Naive thymus-derived CD4-positive, alpha-beta T cell (primary cell): Measurements from ENCODE around the gene DOK5. TPM values are rescaled to one million over a fixed set of nuclear protein-coding genes. Genes with fewer than 3 reads are reported as not detected.
"Not testable (repeated sequence)": the region's sequence is repeated elsewhere in the genome, so short reads cannot be mapped to it uniquely, and the experiment has no call there.

ENCODE experiments used
- ATAC-seq: fragments of 150-1000 bp; cut with Tn5 transposase; 2 replicates; pipeline ENCODE4 v1.10.0; 2021; ENCODE audit warnings: mild to moderate bottlenecking, moderate library complexity
- CTCF ChIA-PET: fragments of 350-600 bp; sonication (Branson Sonifier 250); formaldehyde crosslinking; loops from one replicate; lab custom pipeline; 2021; ENCODE audit warnings: antibody characterized with exemption; lab: Charles Lee
- POLR2A ChIA-PET: fragments of 350-600 bp; sonication (Branson Sonifier 250); formaldehyde crosslinking; loops from one replicate; lab custom pipeline; 2021; ENCODE audit warnings: antibody characterized with exemption, inconsistent platforms; lab: Charles Lee
- DNase-seq, 9 donors: peaks; one replicate each; pipeline versions ENCODE4 v3.0.0 to v3.0.0-alpha.2; 2020 to 2022; ENCODE audit warnings: mixed read lengths in 1 of 9
- H3K27ac ChIP-seq: one replicate; pipeline ENCODE4 v1.7.0; 2013; ENCODE audit warnings: mild to moderate bottlenecking, low read depth, low read length, moderate library complexity
- H3K27me3 ChIP-seq, 2 donors: one replicate each; pipeline ENCODE4 v1.7.0; 2013; ENCODE audit warnings: low read length in 2 of 2, mild to moderate bottlenecking in 2 of 2, moderate library complexity in 2 of 2; ENCODE audit not compliant: control insufficient read depth in 2 of 2, insufficient read depth in 2 of 2
- H3K36me3 ChIP-seq, 3 experiments: 1 replicate in 2 of 3; 2 replicates in 1 of 3; pipeline ENCODE4 v1.7.0; 2013; ENCODE audit warnings: low read length in 3 of 3, mild to moderate bottlenecking in 3 of 3, moderate library complexity in 1 of 3; ENCODE audit not compliant: insufficient read depth in 3 of 3, control insufficient read depth in 2 of 3
- H3K4me1 ChIP-seq, 2 donors: one replicate each; pipeline ENCODE4 v1.7.0; 2013; ENCODE audit warnings: low read length in 2 of 2, mild to moderate bottlenecking in 2 of 2, moderate library complexity in 1 of 2; ENCODE audit not compliant: control insufficient read depth in 2 of 2, insufficient read depth in 2 of 2
- H3K4me3 ChIP-seq: 2 replicates; pipeline ENCODE4 v1.7.0; 2013; ENCODE audit warnings: mild to moderate bottlenecking, low read length
- H3K9me3 ChIP-seq, 3 experiments: 1 replicate in 2 of 3; 2 replicates in 1 of 3; pipeline ENCODE4 v1.7.0; 2013; ENCODE audit warnings: low read length in 3 of 3; ENCODE audit not compliant: control insufficient read depth in 2 of 3
- H3K27ac Mint-ChIP-seq, 9 donors: one replicate each; pipeline ENCODE4 v1.8.0; 2020 to 2022; ENCODE audit warnings: mixed read lengths in 9 of 9, mild to moderate bottlenecking in 8 of 9, moderate library complexity in 5 of 9, inconsistent platforms in 2 of 9
- H3K27me3 Mint-ChIP-seq, 5 donors: one replicate each; pipeline ENCODE4 v1.8.0; 2021 to 2022; ENCODE audit warnings: mixed read lengths in 5 of 5, mild to moderate bottlenecking in 1 of 5
- H3K36me3 Mint-ChIP-seq, 5 donors: one replicate each; pipeline ENCODE4 v1.8.0; 2020 to 2022; ENCODE audit warnings: mixed read lengths in 5 of 5, mild to moderate bottlenecking in 3 of 5, inconsistent platforms in 1 of 5
- H3K4me1 Mint-ChIP-seq, 7 donors: one replicate each; pipeline ENCODE4 v1.8.0; 2020 to 2022; ENCODE audit warnings: mixed read lengths in 7 of 7, mild to moderate bottlenecking in 3 of 7, inconsistent platforms in 1 of 7
- H3K4me3 Mint-ChIP-seq, 10 donors: one replicate each; pipeline ENCODE4 v1.8.0; 2020 to 2022; ENCODE audit warnings: mild to moderate bottlenecking in 10 of 10, mixed read lengths in 10 of 10, moderate library complexity in 6 of 10, inconsistent platforms in 2 of 10
- H3K9me3 Mint-ChIP-seq, 11 donors: one replicate each; pipeline ENCODE4 v1.8.0; 2020 to 2022; ENCODE audit warnings: mixed read lengths in 11 of 11, mild to moderate bottlenecking in 4 of 11, inconsistent platforms in 1 of 11, moderate library complexity in 1 of 11
- intact Hi-C, 2 donors: fragments of 100-400 bp; cut with micrococcal nuclease; formaldehyde crosslinking; loops; one replicate each; pipeline ENCODE4 v1.15.1; 2023
- polyA plus RNA-seq, 2 donors: library from polyadenylated mRNA; unstranded; fragments of 300-500 nt; fragmentation: Illumina TruSeq; gene quantifications; one replicate each; pipeline ENCODE4 v1.2.3, GENCODE V29; 2021
- total RNA-seq, 6 experiments: library from RNA in 5 of 6; stranded (reverse) in 5 of 6; gene quantifications; 1 replicate in 5 of 6; 2 replicates in 1 of 6; pipeline ENCODE4 v1.2.3 and lab custom pipeline; 2021 to 2026

Gene DOK5
- total and polyA plus RNA-seq, 7 experiments from 2014 or later = 0.85 TPM; not detected in 6

- no peak for ATAC-seq
- no peak overlapping the region for H3K27ac Mint-ChIP-seq
- peaks cover 0 to 16% (median 2%) of the 10 kb centered on the region in 11 donors for H3K9me3 Mint-ChIP-seq
- H3K27me3 Mint-ChIP-seq = peaks cover 43 to 73% (median 62%) of the 10 kb centered on the region in 5 donors
- H3K27ac ChIP-seq = no peak overlapping the region
- H3K4me3 Mint-ChIP-seq = peak overlapping the region in 2 of 10 donors; percentile 48 to 51
- no peaks in the 10 kb centered on the region for H3K9me3 ChIP-seq
- H3K27me3 ChIP-seq = peaks cover 0 to 4% of the 10 kb centered on the region in 2 donors
- no peaks in the 10 kb centered on the region for H3K4me1 ChIP-seq
- ChIA-PET POLR2A (no interaction called here), CTCF (no interaction called here)
- H3K36me3 ChIP-seq = no peaks in the 10 kb centered on the region
- H3K4me3 ChIP-seq = no peak overlapping the region
- no peak for DNase-seq
- H3K36me3 Mint-ChIP-seq = peaks cover 0 to 11% (median 0%) of the 10 kb centered on the region in 5 donors
- peaks cover 0 to 15% (median 6%) of the 10 kb centered on the region in 7 donors for H3K4me1 Mint-ChIP-seq
- intact Hi-C loops = no loop called here
Observed at GRCh38 chr20:54474866-54475265, 527 bp upstream of the DOK5 start.

- H3K4me3 Mint-ChIP-seq = peak overlapping the region in 2 of 10 donors; percentile 8 to 73
Observed at GRCh38 chr20:54476169-54477009, 996 bp downstream of the DOK5 start.

GRCh38 chr20:54477191-54477955, 2.0 kb downstream of the DOK5 start:
- H3K9me3 Mint-ChIP-seq = peaks cover 0 to 16% (median 0%) of the 10 kb centered on the region in 11 donors
- ChIA-PET POLR2A (no interaction called here), CTCF (no interaction called here)
- Histone ChIP-seq H3K27me3 (peaks cover 0 to 4% of the 10 kb centered on the region in 2 donors), H3K4me1 (no peaks in the 10 kb centered on the region), H3K9me3 (no peaks in the 10 kb centered on the region), H3K4me3 (no peak overlapping the region), H3K36me3 (no peaks in the 10 kb centered on the region), H3K27ac (no peak overlapping the region)
- H3K27ac Mint-ChIP-seq = no peak overlapping the region
- DNase-seq = no peak
- peaks cover 43 to 86% (median 72%) of the 10 kb centered on the region in 5 donors for H3K27me3 Mint-ChIP-seq
- peaks cover 0 to 12% (median 0%) of the 10 kb centered on the region in 5 donors for H3K36me3 Mint-ChIP-seq
- ATAC-seq = no peak
- intact Hi-C loops = no loop called here
- H3K4me1 Mint-ChIP-seq = peaks cover 0 to 17% (median 6%) of the 10 kb centered on the region in 7 donors
- H3K4me3 Mint-ChIP-seq = peak overlapping the region in 1 of 10 donors; percentile 73

More at GRCh38 chr20:54476169-54477009, 996 bp downstream of the DOK5 start:
- Mint-ChIP-seq H3K27ac (no peak overlapping the region), H3K27me3 (peaks cover 43 to 82% (median 68%) of the 10 kb centered on the region in 5 donors), H3K4me1 (peaks cover 0 to 17% (median 6%) of the 10 kb centered on the region in 7 donors), H3K9me3 (peaks cover 0 to 16% (median 2%) of the 10 kb centered on the region in 11 donors), H3K36me3 (peaks cover 0 to 12% (median 0%) of the 10 kb centered on the region in 5 donors)
- ChIA-PET CTCF (no interaction called here), POLR2A (no interaction called here)
- no peak overlapping the region for H3K4me3 ChIP-seq
- intact Hi-C loops = no loop called here
- no peak overlapping the region for H3K27ac ChIP-seq
- DNase-seq (no peak), ATAC-seq (no peak)
- no peaks in the 10 kb centered on the region for H3K9me3 ChIP-seq
- no peaks in the 10 kb centered on the region for H3K4me1 ChIP-seq
- no peaks in the 10 kb centered on the region for H3K36me3 ChIP-seq
- H3K27me3 ChIP-seq = peaks cover 0 to 4% of the 10 kb centered on the region in 2 donors

GRCh38 chr20:54479138-54479906, 3.9 kb downstream of the DOK5 start:
- Histone ChIP-seq H3K9me3 (no peaks in the 10 kb centered on the region), H3K4me3 (no peak overlapping the region), H3K27me3 (peaks cover 0 to 2% of the 10 kb centered on the region in 2 donors), H3K27ac (no peak overlapping the region), H3K36me3 (no peaks in the 10 kb centered on the region), H3K4me1 (no peaks in the 10 kb centered on the region)
- Mint-ChIP-seq H3K27me3 (peaks cover 31 to 74% (median 55%) of the 10 kb centered on the region in 5 donors), H3K9me3 (peaks cover 0 to 9% (median 0%) of the 10 kb centered on the region in 11 donors), H3K4me1 (peaks cover 0 to 17% (median 6%) of the 10 kb centered on the region in 7 donors), H3K4me3 (peak overlapping the region in 1 of 10 donors; percentile 0), H3K27ac (no peak overlapping the region), H3K36me3 (peaks cover 0 to 11% (median 0%) of the 10 kb centered on the region in 5 donors)
- DNase-seq (no peak), ATAC-seq (no peak)
- CTCF ChIA-PET = no interaction called here
- POLR2A ChIA-PET = no interaction called here
- intact Hi-C loops = no loop called here

- H3K36me3 ChIP-seq, H3K4me3 Mint-ChIP-seq, H3K27ac ChIP-seq, H3K27me3 ChIP-seq, H3K27ac Mint-ChIP-seq, CTCF ChIA-PET, POLR2A ChIA-PET, intact Hi-C loops, ATAC-seq, H3K4me1 ChIP-seq, DNase-seq, H3K9me3 Mint-ChIP-seq, H3K36me3 Mint-ChIP-seq, H3K9me3 ChIP-seq, H3K4me3 ChIP-seq: not testable (repeated sequence)
- Mint-ChIP-seq H3K4me1 (peaks cover 0 to 11% (median 4%) of the 10 kb centered on the region in 7 donors), H3K27me3 (peaks cover 25 to 68% (median 49%) of the 10 kb centered on the region in 5 donors)
Observed at GRCh38 chr20:54479937-54480336, 4.5 kb downstream of the DOK5 start.

GRCh38 chr20:54481442-54481841, 6.0 kb downstream of the DOK5 start:
- Mint-ChIP-seq H3K27ac (no peak overlapping the region), H3K4me3 (no peak overlapping the region), H3K27me3 (peaks cover 15 to 58% (median 41%) of the 10 kb centered on the region in 5 donors), H3K9me3 (peaks cover 0 to 6% (median 0%) of the 10 kb centered on the region in 11 donors), H3K36me3 (peaks cover 0 to 5% (median 0%) of the 10 kb centered on the region in 5 donors), H3K4me1 (peaks cover 0 to 11% (median 0%) of the 10 kb centered on the region in 7 donors)
- no peaks in the 10 kb centered on the region for H3K4me1 ChIP-seq
- no peaks in the 10 kb centered on the region for H3K27me3 ChIP-seq
- POLR2A ChIA-PET = no interaction called here
- H3K9me3 ChIP-seq = no peaks in the 10 kb centered on the region
- intact Hi-C loops = no loop called here
- DNase-seq = no peak
- no peak overlapping the region for H3K4me3 ChIP-seq
- CTCF ChIA-PET = no interaction called here
- no peaks in the 10 kb centered on the region for H3K36me3 ChIP-seq
- no peak for ATAC-seq
- no peak overlapping the region for H3K27ac ChIP-seq
